PC-3 (cell line): ENCODE results near the gene DOCK10.

Source experiments
- CTCF ChIP-seq: fragments of 300-600 bp; sonication (generic); conservative IDR thresholded peaks from 2 replicates; pipeline ENCODE4 v1.5.1; 2017; ENCODE audit warnings: antibody characterized with exemption, low read depth, mild to moderate bottlenecking, low read length
- EZH2 ChIP-seq: fragments of 300-600 bp; sonication (generic); IDR thresholded peaks from one replicate; pipeline ENCODE4 v1.6.1; 2017; ENCODE audit warnings: antibody characterized with exemption, mild to moderate bottlenecking, low read length; ENCODE audit not compliant: unreplicated experiment
- EZH2phosphoT487 ChIP-seq: fragments of 300-600 bp; sonication (generic); IDR thresholded peaks from 2 replicates; pipeline ENCODE4 v1.6.1; 2018; ENCODE audit warnings: mild to moderate bottlenecking, antibody characterized with exemption, low read length, borderline replicate concordance

GRCh38 chr2:224885836-224886547 lies 156.3 kb downstream of the DOCK10 start:
- no peak for TF ChIP-seq EZH2
- TF ChIP-seq CTCF: no peak
- TF ChIP-seq EZH2phosphoT487: no peak
